Measurements from ENCODE around the gene CALHM3.

Gene CALHM3

DNA sequence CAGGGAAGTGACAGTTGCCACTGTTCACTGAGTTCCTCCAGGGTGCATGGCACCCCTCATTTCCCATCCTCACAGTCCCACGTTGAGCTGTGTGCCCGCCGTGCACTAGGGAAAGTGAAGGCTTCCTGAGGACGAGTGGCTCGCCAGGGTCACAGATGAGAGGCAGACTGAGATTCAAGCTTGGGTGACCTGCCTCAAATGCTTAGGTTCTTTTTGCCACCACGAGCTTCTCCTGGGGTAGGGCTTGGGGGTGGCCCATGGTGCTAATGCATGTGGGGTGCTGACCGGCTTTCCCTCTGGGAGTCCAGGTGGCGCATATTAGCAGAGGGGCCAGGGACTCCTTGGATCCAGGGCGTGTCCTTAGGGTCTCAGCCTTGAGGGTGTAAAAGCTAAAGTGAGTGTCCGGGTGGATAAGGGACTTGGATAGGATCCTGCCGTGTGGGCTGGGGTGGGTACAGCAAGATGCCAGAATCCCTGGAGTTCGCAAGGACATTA is 28.8 kb downstream of the CALHM3 start:
- DNase-seq (ENCODE audit: low spot score) = no peak

DNA sequence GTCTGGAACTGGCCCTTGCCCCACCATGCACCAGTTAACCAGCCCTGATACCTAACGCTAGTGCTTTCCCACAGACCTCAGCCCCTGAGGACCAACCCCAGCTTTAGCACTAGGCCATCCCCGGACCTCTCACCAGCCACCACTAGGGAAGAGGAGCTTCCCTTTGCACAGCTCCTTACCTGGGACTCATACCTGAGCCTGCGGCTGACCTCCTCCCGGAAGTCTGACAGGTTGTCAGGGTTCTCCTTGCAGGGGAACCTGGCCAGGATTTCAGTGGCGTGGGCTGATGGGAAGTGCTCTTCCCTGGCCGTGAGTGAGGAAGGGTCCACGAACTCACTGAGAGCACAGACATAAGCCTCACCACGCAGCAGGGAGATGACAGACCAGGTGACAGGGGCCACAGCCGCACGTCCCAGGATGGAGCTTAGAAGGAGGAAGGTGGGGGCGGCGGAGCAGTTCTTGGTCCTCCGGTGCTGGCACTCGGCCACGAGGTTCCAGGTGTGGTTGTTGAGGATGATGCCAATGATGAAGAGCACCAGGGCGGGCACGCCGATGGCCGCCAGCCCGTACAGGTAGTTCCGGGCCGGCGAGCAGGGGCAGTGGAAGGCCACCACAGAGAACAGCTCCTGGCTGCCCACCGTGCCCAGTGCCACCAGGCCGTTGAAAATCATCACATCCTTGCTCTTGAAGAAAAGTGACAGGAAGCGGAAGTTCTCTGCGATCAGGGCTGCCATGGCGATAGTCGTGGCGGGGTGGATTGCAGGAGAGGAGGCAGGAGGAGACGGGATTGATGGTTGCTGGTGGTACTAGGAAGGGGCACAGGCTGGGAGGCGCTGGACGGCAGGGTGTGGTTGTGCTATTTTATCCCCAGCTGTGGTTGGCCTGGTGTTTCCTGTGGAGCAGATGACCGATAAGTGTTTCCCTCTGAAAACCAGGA is 29.6 kb downstream of the CALHM3 start:
- DNase-seq (ENCODE audit: low spot score) = no peak

DNA sequence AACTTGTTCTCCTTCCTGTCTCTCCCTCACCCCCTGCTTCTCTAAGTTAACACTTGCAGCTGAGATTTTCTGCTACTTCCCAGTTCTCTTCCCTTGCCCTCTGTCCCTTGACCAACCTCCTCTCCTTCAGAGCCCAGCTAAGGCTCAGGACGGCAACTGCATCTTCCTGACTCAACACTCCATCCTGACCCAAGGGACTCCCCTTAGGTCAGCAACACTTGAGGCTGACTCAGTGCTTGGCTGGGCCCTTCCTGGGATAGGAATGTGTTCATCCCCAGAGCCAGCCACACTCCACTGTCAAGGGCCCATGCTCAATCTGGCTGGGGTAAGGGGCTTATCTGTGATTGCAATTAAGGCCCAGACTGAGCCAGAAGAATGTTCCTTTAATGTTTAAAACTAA is 30.3 kb downstream of the CALHM3 start:
- DNase-seq (ENCODE audit: low spot score) = peak; percentile 92

DNA sequence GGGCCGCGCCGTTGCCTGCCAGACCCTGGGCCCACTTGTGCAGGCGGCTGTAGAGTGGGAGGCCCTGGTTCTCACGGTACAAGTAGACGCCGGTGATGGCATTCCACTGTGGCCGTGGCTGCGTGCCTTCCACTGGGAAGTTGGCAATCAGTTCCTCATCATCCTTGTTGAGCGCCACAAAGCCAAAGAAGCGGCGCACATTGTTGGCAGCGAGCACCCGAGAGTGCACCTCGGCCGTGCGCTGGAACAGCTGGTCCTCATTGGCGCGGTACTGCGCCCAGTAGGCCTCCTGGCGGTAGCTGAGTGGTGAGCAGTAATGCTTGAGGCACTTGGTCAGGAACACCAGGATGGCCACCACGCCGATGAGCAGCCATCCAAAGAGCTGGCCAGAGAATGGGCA is 31.9 kb downstream of the CALHM3 start:
- DNase-seq (ENCODE audit: low spot score) = no peak

DNA sequence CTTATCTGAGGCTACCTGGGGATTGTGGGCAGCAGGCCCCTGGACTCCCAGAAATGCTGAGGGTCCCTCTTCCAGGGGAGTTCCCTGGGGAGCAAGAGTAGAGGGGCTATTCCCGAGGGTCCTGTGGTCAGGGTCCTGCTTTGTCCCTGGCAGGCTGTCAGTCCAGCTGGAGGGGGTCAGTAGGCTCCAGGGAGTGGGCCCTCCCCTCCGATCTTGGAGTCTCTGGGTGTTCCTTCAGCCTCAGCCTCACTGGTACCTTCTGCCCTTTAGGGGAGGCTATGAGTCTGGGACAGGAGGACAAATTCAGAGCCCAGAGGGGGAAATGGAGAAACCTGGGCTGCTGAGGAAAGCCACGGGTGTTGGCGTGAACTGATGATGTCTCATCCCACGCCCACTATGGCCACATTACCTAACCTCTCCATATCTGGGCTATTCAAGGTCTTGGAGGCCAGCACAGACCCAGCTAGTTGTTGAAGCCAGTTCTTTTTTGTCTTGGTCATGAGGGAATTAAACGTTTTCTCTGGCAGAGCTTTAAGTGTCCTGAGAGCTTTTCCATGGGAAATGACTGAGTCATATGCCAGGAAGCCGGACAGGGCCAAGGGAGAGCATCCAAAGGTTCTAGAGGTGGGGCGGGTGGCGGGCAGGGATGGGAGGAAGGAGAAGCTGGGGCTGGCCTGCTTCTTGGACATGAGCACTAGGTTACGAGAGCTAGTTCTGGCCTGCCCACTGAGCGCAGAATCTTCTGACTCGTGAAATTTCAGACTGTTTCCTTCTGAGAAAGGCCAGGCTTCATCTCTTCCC is 33.1 kb downstream of the CALHM3 start:
- peak; percentile 86 for DNase-seq (ENCODE audit: low spot score)

DNA sequence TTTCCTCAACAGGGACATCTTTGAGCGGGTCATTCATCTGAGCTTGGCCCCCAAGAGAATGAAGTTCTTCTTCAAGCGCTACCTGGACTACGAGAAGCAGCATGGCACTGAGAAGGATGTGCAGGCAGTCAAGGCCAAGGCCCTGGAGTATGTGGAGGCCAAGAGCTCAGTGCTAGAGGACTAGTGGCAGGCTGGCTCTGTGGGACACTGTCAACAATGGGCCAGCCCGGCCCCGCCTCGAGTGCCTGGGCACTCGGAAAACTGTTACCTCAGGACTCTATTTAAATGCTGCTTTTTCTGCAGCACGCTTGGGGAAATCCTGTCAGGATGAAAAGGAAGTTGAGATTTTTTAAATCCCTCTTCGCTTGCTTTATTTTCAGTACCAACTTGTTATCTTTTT is 33.7 kb downstream of the CALHM3 start:
- DNase-seq (ENCODE audit: low spot score) = no peak

DNA sequence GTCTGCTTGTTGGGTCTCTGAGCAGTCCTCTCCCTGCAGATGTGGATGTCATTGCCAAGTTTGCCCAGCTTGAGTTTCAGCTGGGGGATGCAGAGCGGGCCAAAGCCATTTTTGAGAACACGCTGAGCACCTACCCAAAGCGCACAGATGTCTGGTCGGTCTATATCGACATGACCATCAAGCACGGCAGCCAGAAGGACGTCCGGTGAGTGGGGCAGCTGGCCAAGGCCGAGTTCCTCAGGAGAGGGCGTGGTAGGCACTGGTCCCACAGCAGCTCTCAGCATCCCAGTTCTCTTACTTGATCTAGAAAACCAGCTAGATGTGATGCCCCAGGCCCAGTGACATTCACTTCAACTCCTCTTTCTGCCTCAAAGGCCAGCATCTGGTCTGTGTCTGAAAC is 34.6 kb downstream of the CALHM3 start:
- DNase-seq (ENCODE audit: low spot score) = no peak

DNA sequence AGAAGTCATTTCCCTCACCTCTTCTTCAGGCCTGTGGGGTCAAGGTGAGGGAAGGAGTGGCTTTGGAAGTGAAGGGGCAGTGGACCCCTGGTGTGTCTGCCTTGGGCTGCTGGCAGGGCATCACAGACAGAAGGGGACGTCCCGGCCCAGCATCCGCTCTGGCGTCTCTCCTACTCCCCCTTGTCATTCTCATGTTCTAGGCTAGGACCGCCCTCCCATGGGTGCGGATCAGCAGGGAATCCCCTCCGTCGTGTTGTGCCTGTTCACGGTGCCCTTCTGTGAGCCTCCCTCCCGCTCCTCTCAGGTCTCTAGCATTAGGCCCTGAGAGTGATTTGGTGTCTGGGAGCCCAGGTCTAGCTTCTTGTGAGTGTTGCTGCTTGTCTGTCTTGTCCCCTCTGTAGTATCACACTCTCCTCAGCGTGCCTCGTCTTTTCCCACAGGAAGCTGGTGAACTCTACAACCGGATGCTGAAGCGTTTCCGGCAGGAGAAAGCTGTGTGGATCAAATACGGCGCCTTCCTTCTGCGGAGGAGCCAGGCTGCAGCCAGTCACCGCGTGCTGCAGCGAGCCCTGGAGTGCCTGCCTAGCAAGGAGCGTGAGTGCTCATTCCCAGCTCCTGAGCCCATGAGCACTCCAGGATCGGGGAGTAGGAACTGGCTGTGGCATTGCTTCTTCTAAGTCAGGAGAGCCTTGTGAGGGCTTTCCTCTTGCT is 35.4 kb downstream of the CALHM3 start:
- no peak for DNase-seq (ENCODE audit: low spot score)

DNA sequence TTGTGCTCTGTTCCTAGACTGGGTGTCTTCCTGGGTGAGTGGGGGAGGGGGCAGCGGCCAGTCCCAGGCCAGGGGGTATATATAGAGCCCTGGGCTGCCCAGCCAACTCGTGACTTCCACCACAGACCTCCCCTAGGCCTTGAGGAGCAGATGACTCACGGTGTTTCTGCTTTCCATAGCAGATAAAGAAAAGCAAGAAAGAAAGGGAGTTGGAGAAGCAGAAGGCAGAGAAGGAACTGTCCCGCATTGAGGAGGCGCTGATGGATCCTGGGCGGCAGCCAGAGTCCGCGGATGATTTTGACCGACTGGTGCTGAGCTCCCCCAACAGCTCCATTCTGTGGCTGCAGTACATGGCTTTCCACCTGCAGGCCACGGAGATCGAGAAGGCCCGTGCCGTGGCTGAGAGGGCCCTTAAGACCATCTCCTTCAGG is 37.0 kb downstream of the CALHM3 start:
- no peak for DNase-seq (ENCODE audit: low spot score)

DNA sequence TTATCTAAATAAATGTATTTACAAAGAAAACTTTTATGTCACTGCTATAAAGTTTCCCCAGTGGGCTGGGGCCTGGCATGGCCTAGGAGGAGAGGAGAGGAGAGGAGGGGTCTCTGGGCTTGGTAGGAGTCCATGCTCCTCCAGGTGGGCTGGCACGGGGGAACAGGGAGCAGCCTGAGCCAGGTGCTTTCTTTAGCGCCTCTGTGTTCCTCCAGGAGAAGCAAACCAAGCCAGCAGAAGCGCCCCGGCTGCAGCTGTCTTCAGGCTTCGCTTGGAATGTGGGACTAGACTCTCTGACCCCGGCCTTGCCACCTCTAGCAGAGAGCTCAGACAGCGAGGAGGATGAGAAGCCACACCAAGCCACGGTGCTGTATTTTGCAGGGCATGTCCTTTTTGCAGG is 37.4 kb downstream of the CALHM3 start:
- no peak for DNase-seq (ENCODE audit: low spot score)

DNA sequence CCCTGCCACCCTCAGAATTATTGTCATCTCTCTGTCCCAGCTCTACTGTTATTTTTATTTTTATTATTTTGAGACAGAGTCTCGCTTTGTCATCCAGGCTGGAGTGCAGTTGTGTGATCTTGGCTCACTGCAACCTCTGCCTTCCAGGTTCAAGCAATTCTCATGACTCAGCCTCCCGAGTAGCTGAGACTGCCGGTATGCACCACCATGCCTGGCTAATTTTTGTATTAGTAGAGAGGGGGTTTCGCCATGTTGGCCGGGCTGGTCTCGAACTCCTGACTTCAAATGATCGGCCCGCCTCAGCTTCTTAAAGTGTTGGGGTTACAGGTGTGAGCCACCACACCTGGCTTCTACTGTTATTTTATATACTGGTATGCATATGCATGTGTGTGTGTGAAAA is 37.8 kb downstream of the CALHM3 start:
- no peak for DNase-seq (ENCODE audit: low spot score)

DNA sequence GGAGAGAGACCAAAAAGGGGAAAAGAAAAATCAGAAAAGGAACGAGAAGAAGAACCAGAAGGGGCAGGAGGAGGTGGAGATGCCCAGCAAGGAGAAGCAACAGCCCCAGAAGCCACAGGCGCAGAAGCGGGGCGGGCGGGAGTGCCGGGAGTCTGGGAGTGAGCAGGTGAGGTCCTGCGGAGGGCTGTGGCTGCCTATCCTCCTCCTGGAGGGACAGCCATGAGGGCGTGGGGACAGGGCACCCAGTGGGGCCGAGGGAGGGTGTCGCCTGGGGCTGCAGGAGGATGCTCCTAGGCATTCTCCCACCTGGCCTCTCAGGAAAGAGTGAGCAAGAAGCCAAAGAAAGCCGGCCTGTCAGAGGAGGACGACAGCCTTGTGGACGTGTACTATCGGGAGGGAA is 38.6 kb downstream of the CALHM3 start:
- DNase-seq (ENCODE audit: low spot score) = no peak

DNA sequence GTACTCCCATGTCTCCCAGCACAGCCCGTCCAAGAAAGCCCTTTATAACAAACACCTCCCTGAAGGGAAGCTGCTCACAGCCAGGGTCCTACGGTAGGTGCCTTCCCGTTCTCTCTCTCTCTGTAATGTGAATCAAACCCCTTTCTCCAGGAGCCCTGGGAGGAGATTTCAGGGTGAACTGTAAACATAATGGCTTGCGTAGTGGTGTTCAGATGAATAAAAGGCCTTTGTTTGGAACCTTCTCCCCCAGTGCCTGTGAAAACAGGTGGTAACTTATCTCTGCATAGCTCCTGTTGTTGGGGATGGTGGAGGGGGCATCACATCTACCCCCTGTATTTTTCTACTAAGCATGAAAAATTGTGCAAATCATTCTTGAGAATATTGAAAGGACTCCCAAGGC is 39.3 kb downstream of the CALHM3 start:
- DNase-seq (ENCODE audit: low spot score) = no peak

DNA sequence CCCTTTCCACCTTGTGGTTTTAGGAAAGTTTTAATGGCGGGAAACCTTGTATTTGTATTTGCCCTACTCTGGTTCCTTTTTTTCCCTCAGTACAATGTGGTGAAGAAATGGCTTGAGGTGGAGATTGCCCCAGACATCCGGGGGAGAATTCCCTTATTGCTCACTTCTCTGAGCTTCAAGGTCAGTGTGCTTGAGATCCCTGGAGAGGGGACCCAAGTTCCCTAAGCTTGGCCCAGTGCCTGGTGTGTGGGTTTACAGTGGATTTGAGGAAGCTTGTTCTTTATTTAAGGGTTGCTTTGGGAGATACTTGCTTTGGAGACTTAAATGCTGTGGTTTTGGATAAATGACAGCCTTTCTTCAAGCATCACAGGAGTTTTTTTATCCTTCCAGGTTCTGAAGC is 45.2 kb downstream of the CALHM3 start:
- no peak for DNase-seq (ENCODE audit: low spot score)

DNA sequence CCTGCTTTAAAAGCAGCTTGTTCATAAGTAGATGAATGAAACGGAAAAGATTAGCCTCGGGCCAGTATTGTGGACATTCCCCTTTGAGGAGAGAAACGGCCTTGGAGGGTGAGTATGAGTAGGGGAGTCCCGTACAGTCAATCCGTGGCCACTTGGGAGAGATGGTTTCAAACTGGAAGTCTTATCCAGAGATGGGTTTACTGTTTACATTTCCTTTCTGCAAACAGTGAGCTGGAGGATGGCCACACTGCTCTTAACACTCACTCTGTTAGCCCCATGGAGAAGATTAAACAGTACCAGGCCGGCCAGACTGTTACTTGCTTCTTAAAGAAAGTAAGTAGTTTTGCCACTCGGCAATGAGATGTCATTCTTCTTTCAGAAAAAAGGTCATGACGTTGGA is 47.1 kb downstream of the CALHM3 start:
- DNase-seq (ENCODE audit: low spot score) = no peak

DNA sequence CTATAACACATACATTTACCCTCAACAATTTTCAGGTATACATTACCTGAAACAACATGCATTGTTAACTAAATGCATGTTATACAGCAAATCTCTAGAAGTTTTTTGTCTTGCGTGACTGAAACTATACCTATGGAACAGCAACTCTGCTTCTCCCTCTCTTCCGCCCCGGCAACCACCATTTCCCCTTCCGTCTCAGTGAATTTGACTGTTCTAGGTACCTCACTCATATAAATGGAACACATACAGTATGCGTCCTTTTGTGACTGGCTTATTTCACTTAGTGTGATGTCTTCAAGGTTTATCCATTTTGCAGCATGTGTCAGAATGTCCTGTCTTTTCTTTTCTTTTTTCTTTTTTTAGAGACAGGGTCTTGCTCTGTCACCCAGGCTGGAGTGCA is 49.4 kb downstream of the CALHM3 start:
- DNase-seq (ENCODE audit: low spot score) = no peak

DNA sequence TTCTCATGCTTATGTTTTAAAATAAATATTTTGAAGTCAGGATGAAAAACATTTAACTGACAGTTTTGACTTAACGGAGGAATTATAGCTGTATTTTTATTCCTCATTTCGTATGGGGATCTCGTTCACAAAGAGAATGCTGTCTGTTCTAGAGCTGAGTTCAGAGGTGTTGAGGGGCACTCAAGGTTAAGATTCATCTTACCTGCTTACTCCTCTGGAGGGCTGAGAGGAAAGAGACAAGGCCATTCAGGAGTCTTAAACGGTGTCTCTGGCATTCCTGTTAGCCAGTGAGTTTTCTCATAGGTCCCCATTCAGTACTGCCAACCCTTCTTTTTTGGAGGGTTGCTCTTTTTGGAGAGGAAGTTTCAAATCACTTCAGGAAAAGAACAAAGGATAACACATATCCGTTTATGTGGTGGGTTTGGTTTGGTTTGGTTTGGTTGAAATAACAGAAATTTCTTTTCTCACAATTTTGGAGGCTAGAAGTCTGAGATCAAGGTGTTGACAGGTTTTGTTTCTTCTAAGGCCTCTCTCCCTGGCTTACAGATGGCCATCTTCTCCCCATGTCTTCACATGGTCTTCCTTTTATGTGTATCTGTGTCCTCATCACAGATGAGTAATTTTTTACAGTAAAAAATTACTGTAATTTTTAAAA is 49.9 kb downstream of the CALHM3 start:
- DNase-seq (ENCODE audit: low spot score) = no peak

DNA sequence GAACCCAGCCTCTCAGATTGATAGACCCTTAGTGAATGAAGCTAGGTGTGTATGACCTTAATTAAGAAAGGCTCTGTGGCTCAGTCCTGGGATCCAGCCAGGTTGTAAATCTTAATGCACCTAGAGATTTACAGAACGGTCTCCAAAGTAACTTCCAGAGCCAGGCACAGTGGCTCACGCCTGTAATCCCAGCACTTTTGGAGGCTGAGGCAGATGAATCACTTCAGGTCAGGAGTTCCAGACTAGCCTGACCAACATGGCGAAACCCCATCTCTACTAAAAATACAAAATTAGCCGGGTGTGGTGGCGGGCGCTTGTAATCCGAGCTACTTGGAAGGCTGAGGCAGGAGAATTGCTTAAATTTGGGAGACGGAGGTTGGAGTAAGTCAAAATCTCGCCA is 51.2 kb downstream of the CALHM3 start:
- no peak for DNase-seq (ENCODE audit: low spot score)

DNA sequence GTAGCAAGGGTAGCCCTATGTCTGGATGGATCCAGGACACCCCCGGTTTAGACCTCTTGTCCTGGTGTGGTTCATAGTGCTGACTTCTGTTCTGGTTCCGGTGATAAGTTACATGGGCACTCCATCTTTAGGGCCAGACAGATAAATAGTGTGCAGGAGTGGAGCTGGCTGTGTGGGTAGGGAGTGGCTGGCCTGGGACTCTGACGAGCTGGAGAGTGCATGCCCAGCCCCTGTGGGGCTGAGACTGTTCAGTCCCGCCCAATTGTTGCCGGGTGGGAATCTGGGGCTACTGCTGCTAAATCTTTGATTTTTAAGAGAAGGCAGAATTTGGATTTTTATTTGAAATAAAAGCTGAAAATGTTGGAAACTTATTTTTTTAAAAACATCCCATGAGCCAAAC is 55.3 kb downstream of the CALHM3 start:
- no peak for DNase-seq (ENCODE audit: low spot score)

All from AG20443 (cell line).